WTC11 (cell line): ENCODE data around the gene DBT. TPM values are rescaled to one million over a fixed set of nuclear protein-coding genes. Genes with fewer than 3 reads are reported as not detected.

Experiments
- ATAC-seq: fragments of 200-7000 bp; cut with Tn5 transposase; 2 replicates; pipeline ENCODE4 v1.10.0; 2021; ENCODE audit warnings: mild to moderate bottlenecking, moderate library complexity
- CTCF ChIA-PET: fragments of 300-600 bp; sonication (Branson Sonifier 250); formaldehyde crosslinking; loops from one replicate; lab custom pipeline; 2021; ENCODE audit warnings: antibody characterized with exemption; lab: Charles Lee
- POLR2A ChIA-PET: fragments of 350-600 bp; sonication (Branson Sonifier 250); formaldehyde crosslinking; loops from one replicate; lab custom pipeline; 2021; ENCODE audit warnings: antibody characterized with exemption; lab: Charles Lee
- DNase-seq: peaks from one replicate; pipeline ENCODE4 v3.0.0; 2021; ENCODE audit warnings: low spot score
- H3K27ac Mint-ChIP-seq: 2 replicates; pipeline ENCODE4 v1.8.0; 2021; ENCODE audit warnings: mixed read lengths
- H3K27me3 Mint-ChIP-seq: 2 replicates; pipeline ENCODE4 v1.8.0; 2021; ENCODE audit warnings: low read depth, mild to moderate bottlenecking, moderate library complexity, mixed read lengths
- H3K36me3 Mint-ChIP-seq: 2 replicates; pipeline ENCODE4 v1.8.0; 2021; ENCODE audit warnings: mixed read lengths
- H3K4me1 Mint-ChIP-seq: 2 replicates; pipeline ENCODE4 v1.8.0; 2022; ENCODE audit warnings: mixed read lengths
- H3K4me3 Mint-ChIP-seq: 2 replicates; pipeline ENCODE4 v1.8.0; 2021; ENCODE audit warnings: mild to moderate bottlenecking, moderate library complexity, mixed read lengths
- H3K9me3 Mint-ChIP-seq: 2 replicates; pipeline ENCODE4 v1.8.0; 2021; ENCODE audit warnings: mixed read lengths
- ELF4 ChIP-seq: sonication (generic); formaldehyde crosslinking; IDR thresholded peaks from 2 replicates; pipeline ENCODE4 v1.8.1; 2022; ENCODE audit warnings: low read depth, mild to moderate bottlenecking, moderate library complexity, missing genetic modification reagents
- FOXP1 ChIP-seq: sonication (generic); formaldehyde crosslinking; IDR thresholded peaks from 2 replicates; pipeline ENCODE4 v1.8.0; 2022; ENCODE audit warnings: missing genetic modification reagents, mild to moderate bottlenecking, moderate library complexity, borderline replicate concordance
- JAZF1 ChIP-seq: fragments of 250-450 bp; sonication (Bioruptor Pico); IDR thresholded peaks from 2 replicates; pipeline ENCODE4 v1.9.0; 2021; ENCODE audit warnings: moderate library complexity, mild to moderate bottlenecking, inconsistent platforms
- JUN ChIP-seq: sonication (generic); formaldehyde crosslinking; IDR thresholded peaks from 2 replicates; pipeline ENCODE4 v1.8.0; 2023; ENCODE audit warnings: mild to moderate bottlenecking, missing genetic modification reagents
- SP1 ChIP-seq: sonication (generic); formaldehyde crosslinking; conservative IDR thresholded peaks from 2 replicates; pipeline ENCODE4 v1.8.1; 2022; ENCODE audit warnings: missing genetic modification reagents
- TP53 ChIP-seq: sonication (generic); formaldehyde crosslinking; IDR thresholded peaks from 2 replicates; pipeline ENCODE4 v1.8.1; 2023; ENCODE audit warnings: mild to moderate bottlenecking, missing genetic modification reagents
- ZNF121 ChIP-seq: sonication (generic); formaldehyde crosslinking; IDR thresholded peaks from 2 replicates; pipeline ENCODE4 v1.8.0; 2023; ENCODE audit warnings: missing genetic modification reagents
- ZNF532 ChIP-seq: fragments of 250-450 bp; sonication (Bioruptor Pico); IDR thresholded peaks from 2 replicates; pipeline ENCODE4 v1.9.0; 2021; ENCODE audit warnings: mild to moderate bottlenecking, borderline replicate concordance
- total RNA-seq: library from RNA; stranded (reverse); gene quantifications from 3 replicates; pipeline ENCODE4 v1.2.3, GENCODE V29; 2021
- TF ChIP-seq, protein P1 (sequence below): sonication (generic); formaldehyde crosslinking; IDR thresholded peaks from 2 replicates; pipeline ENCODE4 v1.8.0; 2022; ENCODE audit warnings: missing genetic modification reagents
- TF ChIP-seq, protein P2 (sequence below): sonication (generic); formaldehyde crosslinking; IDR thresholded peaks from 2 replicates; pipeline ENCODE4 v1.8.1; 2023; ENCODE audit warnings: mild to moderate bottlenecking, missing genetic modification reagents, borderline replicate concordance
- TF ChIP-seq, protein P3 (sequence below): sonication (generic); formaldehyde crosslinking; IDR thresholded peaks from 2 replicates; pipeline ENCODE4 v1.8.0; 2023; ENCODE audit warnings: missing genetic modification reagents, mild to moderate bottlenecking, borderline replicate concordance
- TF ChIP-seq, protein P4 (sequence below): sonication (generic); formaldehyde crosslinking; IDR thresholded peaks from 2 replicates; pipeline ENCODE4 v1.8.1; 2023; ENCODE audit warnings: mild to moderate bottlenecking, missing genetic modification reagents
- TF ChIP-seq, protein P5 (sequence below): sonication (generic); formaldehyde crosslinking; IDR thresholded peaks from 2 replicates; pipeline ENCODE4 v1.8.0; 2022; ENCODE audit warnings: mild to moderate bottlenecking, missing genetic modification reagents

Gene DBT
- total RNA-seq, 1 experiment from 2014 or later = 20.1 TPM

DNA sequence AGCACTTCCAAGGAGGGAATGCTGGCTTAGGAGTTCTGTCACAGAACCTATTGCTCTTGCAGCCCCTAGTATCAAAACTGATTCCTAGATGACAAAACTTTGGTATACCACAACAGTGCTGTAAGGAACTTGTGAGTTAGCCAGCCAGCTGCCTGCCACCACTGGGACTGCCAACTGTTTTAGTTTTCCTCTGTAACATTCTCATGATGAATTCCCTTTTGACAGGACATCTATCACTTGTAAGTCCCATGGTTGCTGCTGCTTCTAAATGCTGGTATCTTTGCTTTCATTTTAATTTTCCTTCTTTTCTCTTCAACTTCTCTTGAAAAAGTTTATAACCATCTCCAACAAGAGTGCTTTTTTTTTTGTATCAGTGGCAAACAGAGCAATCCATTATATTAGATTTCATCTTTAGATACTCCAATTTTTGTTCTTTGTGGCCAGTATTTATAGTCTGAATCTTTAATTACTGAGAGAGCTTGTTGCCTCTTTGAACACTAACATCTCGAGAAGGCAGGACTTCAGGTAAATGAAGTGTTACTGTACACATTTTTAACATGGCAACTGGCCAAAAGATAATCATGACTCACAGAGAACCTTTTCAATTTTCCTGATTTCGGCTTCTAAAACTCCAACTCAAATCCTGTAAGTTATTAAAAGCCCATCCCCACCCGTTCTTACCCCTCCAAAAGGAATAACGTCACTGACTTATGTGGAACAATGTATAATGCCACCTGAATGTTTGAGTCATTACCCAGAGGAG lies 19.8 kb downstream of the DBT start (continued):
- TF ChIP-seq, protein P1, sequence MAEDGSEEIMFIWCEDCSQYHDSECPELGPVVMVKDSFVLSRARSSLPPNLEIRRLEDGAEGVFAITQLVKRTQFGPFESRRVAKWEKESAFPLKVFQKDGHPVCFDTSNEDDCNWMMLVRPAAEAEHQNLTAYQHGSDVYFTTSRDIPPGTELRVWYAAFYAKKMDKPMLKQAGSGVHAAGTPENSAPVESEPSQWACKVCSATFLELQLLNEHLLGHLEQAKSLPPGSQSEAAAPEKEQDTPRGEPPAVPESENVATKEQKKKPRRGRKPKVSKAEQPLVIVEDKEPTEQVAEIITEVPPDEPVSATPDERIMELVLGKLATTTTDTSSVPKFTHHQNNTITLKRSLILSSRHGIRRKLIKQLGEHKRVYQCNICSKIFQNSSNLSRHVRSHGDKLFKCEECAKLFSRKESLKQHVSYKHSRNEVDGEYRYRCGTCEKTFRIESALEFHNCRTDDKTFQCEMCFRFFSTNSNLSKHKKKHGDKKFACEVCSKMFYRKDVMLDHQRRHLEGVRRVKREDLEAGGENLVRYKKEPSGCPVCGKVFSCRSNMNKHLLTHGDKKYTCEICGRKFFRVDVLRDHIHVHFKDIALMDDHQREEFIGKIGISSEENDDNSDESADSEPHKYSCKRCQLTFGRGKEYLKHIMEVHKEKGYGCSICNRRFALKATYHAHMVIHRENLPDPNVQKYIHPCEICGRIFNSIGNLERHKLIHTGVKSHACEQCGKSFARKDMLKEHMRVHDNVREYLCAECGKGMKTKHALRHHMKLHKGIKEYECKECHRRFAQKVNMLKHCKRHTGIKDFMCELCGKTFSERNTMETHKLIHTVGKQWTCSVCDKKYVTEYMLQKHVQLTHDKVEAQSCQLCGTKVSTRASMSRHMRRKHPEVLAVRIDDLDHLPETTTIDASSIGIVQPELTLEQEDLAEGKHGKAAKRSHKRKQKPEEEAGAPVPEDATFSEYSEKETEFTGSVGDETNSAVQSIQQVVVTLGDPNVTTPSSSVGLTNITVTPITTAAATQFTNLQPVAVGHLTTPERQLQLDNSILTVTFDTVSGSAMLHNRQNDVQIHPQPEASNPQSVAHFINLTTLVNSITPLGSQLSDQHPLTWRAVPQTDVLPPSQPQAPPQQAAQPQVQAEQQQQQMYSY (CRISPR knock-in tag) = no peak
- TF ChIP-seq, protein P2, sequence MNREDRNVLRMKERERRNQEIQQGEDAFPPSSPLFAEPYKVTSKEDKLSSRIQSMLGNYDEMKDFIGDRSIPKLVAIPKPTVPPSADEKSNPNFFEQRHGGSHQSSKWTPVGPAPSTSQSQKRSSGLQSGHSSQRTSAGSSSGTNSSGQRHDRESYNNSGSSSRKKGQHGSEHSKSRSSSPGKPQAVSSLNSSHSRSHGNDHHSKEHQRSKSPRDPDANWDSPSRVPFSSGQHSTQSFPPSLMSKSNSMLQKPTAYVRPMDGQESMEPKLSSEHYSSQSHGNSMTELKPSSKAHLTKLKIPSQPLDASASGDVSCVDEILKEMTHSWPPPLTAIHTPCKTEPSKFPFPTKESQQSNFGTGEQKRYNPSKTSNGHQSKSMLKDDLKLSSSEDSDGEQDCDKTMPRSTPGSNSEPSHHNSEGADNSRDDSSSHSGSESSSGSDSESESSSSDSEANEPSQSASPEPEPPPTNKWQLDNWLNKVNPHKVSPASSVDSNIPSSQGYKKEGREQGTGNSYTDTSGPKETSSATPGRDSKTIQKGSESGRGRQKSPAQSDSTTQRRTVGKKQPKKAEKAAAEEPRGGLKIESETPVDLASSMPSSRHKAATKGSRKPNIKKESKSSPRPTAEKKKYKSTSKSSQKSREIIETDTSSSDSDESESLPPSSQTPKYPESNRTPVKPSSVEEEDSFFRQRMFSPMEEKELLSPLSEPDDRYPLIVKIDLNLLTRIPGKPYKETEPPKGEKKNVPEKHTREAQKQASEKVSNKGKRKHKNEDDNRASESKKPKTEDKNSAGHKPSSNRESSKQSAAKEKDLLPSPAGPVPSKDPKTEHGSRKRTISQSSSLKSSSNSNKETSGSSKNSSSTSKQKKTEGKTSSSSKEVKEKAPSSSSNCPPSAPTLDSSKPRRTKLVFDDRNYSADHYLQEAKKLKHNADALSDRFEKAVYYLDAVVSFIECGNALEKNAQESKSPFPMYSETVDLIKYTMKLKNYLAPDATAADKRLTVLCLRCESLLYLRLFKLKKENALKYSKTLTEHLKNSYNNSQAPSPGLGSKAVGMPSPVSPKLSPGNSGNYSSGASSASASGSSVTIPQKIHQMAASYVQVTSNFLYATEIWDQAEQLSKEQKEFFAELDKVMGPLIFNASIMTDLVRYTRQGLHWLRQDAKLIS (CRISPR knock-in tag) = no peak
- TF ChIP-seq JUN (no peak), SP1 (no peak), ELF4 (CRISPR knock-in tag) (no peak), FOXP1 (CRISPR knock-in tag) (no peak)
- TF ChIP-seq, protein P3, sequence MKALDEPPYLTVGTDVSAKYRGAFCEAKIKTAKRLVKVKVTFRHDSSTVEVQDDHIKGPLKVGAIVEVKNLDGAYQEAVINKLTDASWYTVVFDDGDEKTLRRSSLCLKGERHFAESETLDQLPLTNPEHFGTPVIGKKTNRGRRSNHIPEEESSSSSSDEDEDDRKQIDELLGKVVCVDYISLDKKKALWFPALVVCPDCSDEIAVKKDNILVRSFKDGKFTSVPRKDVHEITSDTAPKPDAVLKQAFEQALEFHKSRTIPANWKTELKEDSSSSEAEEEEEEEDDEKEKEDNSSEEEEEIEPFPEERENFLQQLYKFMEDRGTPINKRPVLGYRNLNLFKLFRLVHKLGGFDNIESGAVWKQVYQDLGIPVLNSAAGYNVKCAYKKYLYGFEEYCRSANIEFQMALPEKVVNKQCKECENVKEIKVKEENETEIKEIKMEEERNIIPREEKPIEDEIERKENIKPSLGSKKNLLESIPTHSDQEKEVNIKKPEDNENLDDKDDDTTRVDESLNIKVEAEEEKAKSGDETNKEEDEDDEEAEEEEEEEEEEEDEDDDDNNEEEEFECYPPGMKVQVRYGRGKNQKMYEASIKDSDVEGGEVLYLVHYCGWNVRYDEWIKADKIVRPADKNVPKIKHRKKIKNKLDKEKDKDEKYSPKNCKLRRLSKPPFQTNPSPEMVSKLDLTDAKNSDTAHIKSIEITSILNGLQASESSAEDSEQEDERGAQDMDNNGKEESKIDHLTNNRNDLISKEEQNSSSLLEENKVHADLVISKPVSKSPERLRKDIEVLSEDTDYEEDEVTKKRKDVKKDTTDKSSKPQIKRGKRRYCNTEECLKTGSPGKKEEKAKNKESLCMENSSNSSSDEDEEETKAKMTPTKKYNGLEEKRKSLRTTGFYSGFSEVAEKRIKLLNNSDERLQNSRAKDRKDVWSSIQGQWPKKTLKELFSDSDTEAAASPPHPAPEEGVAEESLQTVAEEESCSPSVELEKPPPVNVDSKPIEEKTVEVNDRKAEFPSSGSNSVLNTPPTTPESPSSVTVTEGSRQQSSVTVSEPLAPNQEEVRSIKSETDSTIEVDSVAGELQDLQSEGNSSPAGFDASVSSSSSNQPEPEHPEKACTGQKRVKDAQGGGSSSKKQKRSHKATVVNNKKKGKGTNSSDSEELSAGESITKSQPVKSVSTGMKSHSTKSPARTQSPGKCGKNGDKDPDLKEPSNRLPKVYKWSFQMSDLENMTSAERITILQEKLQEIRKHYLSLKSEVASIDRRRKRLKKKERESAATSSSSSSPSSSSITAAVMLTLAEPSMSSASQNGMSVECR (CRISPR knock-in tag) = no peak

- Mint-ChIP-seq H3K9me3 (no peaks in the 10 kb centered on the region), H3K4me1 (no peaks in the 10 kb centered on the region), H3K36me3 (peaks cover 8% of the 10 kb centered on the region), H3K4me3 (no peak overlapping the region), H3K27ac (peak overlapping the region; percentile 65; the same call in 1 of the 2 replicates), H3K27me3 (no peaks in the 10 kb centered on the region)
- POLR2A ChIA-PET = interaction anchor here (0.7 kb wide), 1 partner anchor 131 kb away, joined by 3 read pairs; no protein-coding TSS in a partner anchor
- ATAC-seq (no peak), DNase-seq (no peak)
- CTCF ChIA-PET = no interaction called here
- TF ChIP-seq, protein P4, sequence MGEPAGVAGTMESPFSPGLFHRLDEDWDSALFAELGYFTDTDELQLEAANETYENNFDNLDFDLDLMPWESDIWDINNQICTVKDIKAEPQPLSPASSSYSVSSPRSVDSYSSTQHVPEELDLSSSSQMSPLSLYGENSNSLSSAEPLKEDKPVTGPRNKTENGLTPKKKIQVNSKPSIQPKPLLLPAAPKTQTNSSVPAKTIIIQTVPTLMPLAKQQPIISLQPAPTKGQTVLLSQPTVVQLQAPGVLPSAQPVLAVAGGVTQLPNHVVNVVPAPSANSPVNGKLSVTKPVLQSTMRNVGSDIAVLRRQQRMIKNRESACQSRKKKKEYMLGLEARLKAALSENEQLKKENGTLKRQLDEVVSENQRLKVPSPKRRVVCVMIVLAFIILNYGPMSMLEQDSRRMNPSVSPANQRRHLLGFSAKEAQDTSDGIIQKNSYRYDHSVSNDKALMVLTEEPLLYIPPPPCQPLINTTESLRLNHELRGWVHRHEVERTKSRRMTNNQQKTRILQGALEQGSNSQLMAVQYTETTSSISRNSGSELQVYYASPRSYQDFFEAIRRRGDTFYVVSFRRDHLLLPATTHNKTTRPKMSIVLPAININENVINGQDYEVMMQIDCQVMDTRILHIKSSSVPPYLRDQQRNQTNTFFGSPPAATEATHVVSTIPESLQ (CRISPR knock-in tag) = no peak
- TF ChIP-seq JAZF1 = no peak
- TF ChIP-seq, protein P5, sequence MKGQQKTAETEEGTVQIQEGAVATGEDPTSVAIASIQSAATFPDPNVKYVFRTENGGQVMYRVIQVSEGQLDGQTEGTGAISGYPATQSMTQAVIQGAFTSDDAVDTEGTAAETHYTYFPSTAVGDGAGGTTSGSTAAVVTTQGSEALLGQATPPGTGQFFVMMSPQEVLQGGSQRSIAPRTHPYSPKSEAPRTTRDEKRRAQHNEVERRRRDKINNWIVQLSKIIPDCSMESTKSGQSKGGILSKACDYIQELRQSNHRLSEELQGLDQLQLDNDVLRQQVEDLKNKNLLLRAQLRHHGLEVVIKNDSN (CRISPR knock-in tag) = no peak
- no peak for TF ChIP-seq ZNF532
- TF ChIP-seq TP53 = no peak
- no peak for TF ChIP-seq ZNF121 (CRISPR knock-in tag)
Measured at GRCh38 chr1:100222428-100222827, 27.2 kb downstream of the DBT start.
